Vagina (tissue), 2 donors: ENCODE data around the gene WDR37. TPM values are rescaled to one million over a fixed set of nuclear protein-coding genes. Genes with fewer than 3 reads are reported as not detected.

Experiments
- DNase-seq, 2 donors: peaks; one replicate each; pipeline ENCODE4 v3.0.0-alpha.2; 2017; ENCODE audit errors: extremely low spot score in 2 of 2
- H3K27ac ChIP-seq: fragments of 200-600 bp; sonication (generic); one replicate; pipeline ENCODE4 v1.5.1; 2019
- H3K27me3 ChIP-seq: fragments of 200-600 bp; sonication (generic); one replicate; pipeline ENCODE4 v1.5.1; 2019
- H3K36me3 ChIP-seq, 2 donors: fragments of 200-600 bp; sonication (generic); one replicate each; pipeline ENCODE4 v1.5.1; 2017 to 2019
- H3K4me1 ChIP-seq: fragments of 200-600 bp; sonication (generic); one replicate; pipeline ENCODE4 v1.5.1; 2019
- H3K4me3 ChIP-seq, 2 donors: fragments of 200-600 bp; sonication (generic); 1 replicate in 1 of 2; 2 replicates in 1 of 2; pipeline ENCODE4 v1.5.1; 2016 to 2019
- H3K9me3 ChIP-seq: fragments of 200-600 bp; sonication (generic); one replicate; pipeline ENCODE4 v1.5.1; 2019
- POLR2A ChIP-seq, 2 donors: fragments of 450-650 bp; IDR thresholded peaks; one replicate each; pipeline ENCODE4 v1.6.1; 2017; ENCODE audit warnings: antibody characterized with exemption in 2 of 2, mild to moderate bottlenecking in 2 of 2, moderate library complexity in 2 of 2
- POLR2AphosphoS5 ChIP-seq, 2 donors: sonication (generic); formaldehyde crosslinking; IDR thresholded peaks; one replicate each; pipeline ENCODE4 v1.9.0; 2017; ENCODE audit warnings: antibody characterized with exemption in 2 of 2, mild to moderate bottlenecking in 2 of 2, low read depth in 1 of 2; ENCODE audit not compliant: insufficient read depth in 1 of 2
- intact Hi-C: fragments of 100-400 bp; cut with DNase I; formaldehyde crosslinking; loops from one replicate; pipeline ENCODE4 v1.15.1; 2023
- total RNA-seq: library from RNA; depleted of rRNA; stranded (reverse); fragments of >200 nt; gene quantifications from one replicate; pipeline ENCODE4 v1.2.3, GENCODE V29; 2016
- TF ChIP-seq, protein P1 (sequence below), 3 experiments: fragments of 450-650 bp in 2 of 3; fragments of 200-600 bp in 1 of 3; sonication (generic) in 1 of 3; IDR thresholded peaks; one replicate each; pipeline ENCODE4 v1.5.1; 2017 to 2019; ENCODE audit warnings: antibody characterized with exemption in 3 of 3, mild to moderate bottlenecking in 2 of 3, moderate library complexity in 2 of 3

WDR37 gene
- total RNA-seq, 1 donor from 2014 or later = 16.9 TPM

DNA sequence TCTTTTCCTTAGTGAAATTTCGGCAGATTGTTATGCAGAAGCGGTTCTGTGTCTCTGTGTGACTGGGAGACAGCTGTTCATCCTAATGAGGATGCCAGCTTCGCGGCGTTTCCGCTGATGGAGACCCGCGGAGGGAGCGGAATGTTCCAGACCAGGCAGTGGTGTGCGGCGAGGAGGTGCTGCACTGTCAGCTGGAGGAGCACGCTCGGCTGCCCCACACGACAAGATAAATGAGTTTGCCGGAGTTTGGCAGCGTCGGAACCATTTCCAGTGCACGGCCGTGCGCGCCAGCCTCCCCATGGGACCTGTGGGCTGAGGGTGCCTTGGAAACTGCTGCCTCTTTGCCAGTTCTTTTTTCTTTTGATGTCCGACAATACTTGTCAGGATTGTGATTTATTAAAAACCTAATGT, 64.6 kb downstream of the WDR37 start:
- peaks cover 0 to 62% of the 10 kb centered on the region in 2 donors for H3K36me3 ChIP-seq

DNA sequence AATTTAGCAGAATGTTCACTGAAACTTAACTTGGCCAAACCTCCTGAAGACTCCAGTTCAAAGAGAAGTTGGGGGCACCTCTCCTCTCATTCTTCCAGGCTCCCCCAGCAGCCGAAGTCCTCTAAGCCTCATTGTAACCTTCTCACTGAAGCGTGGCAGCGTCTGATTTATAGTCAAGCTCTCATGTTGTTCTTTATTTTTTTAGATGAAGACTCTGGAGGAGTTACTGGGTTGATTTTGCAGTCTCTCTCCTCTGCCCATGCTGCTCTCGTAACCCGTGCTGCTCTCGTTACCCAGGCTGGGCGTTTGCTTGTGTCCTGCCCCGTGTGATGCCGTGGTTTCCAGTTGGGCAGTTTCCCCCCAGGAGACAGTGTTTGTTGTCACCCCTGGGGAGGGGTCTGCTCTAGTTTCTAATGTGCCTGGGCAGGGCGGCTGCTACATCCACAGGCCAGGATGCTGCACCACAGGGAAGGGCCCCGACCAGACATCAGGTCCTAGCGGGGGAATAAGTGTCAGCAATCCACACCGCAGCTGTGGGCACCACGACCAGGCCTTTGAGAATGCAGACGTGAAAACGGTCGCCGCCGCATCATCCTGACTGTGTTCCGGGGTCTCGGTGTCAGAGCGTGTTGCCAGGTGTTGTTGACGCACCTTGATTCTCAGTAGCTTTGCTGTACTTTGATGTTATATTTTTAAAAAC, 65.2 kb downstream of the WDR37 start:
- TF ChIP-seq POLR2AphosphoS5 (IDR thresholded peaks at IDR 0.05; ENCODE audit: insufficient read depth in 1 of 2, low read depth in 1 of 2) (no peak), POLR2A (IDR thresholded peaks at IDR 0.05) (no peak)
- TF ChIP-seq, protein P1, sequence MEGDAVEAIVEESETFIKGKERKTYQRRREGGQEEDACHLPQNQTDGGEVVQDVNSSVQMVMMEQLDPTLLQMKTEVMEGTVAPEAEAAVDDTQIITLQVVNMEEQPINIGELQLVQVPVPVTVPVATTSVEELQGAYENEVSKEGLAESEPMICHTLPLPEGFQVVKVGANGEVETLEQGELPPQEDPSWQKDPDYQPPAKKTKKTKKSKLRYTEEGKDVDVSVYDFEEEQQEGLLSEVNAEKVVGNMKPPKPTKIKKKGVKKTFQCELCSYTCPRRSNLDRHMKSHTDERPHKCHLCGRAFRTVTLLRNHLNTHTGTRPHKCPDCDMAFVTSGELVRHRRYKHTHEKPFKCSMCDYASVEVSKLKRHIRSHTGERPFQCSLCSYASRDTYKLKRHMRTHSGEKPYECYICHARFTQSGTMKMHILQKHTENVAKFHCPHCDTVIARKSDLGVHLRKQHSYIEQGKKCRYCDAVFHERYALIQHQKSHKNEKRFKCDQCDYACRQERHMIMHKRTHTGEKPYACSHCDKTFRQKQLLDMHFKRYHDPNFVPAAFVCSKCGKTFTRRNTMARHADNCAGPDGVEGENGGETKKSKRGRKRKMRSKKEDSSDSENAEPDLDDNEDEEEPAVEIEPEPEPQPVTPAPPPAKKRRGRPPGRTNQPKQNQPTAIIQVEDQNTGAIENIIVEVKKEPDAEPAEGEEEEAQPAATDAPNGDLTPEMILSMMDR (IDR thresholded peaks at IDR 0.05) = no peak
- H3K27ac ChIP-seq = no peak overlapping the region
- no peaks in the 10 kb centered on the region for H3K9me3 ChIP-seq
- intact Hi-C loops = no loop called here
- H3K4me3 ChIP-seq = no peak overlapping the region
- H3K4me1 ChIP-seq = no peaks in the 10 kb centered on the region
- peak; percentile 77 to 79 for DNase-seq
- peaks cover 0 to 59% of the 10 kb centered on the region in 2 donors for H3K36me3 ChIP-seq
- no peaks in the 10 kb centered on the region for H3K27me3 ChIP-seq

More for the DNA sequence above, 64.6 kb downstream of the WDR37 start:
- Histone ChIP-seq H3K27me3 (no peaks in the 10 kb centered on the region), H3K27ac (no peak overlapping the region), H3K4me1 (no peaks in the 10 kb centered on the region), H3K4me3 (no peak overlapping the region), H3K9me3 (no peaks in the 10 kb centered on the region)
- intact Hi-C loops = no loop called here
- DNase-seq = peak in 1 of 2 donors; percentile 69
- TF ChIP-seq POLR2AphosphoS5 (IDR thresholded peaks at IDR 0.05; ENCODE audit: insufficient read depth in 1 of 2, low read depth in 1 of 2) (no peak), POLR2A (IDR thresholded peaks at IDR 0.05) (no peak)
- TF ChIP-seq, protein P1 (IDR thresholded peaks at IDR 0.05) = no peak

DNA sequence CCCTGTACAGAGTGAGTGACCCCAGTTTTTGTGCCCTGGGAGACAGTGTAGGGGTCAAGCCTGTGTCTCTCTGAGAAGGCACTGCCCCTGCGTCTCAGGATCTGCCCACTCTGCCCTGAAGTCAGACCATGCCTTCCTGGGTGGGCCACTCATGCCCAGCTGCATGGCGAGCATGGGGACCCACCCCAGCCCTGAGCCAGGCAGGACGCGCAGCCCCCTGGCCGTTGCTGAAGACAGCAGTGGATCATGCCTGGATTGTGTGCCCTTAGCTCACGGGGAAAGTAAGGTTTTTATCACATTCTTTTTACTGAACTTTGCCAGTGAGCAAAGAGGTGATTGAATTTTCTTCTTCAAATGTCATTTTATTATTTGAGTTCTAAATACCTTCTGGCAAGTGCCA, 66.2 kb downstream of the WDR37 start:
- TF ChIP-seq POLR2AphosphoS5 (IDR thresholded peaks at IDR 0.05; ENCODE audit: insufficient read depth in 1 of 2, low read depth in 1 of 2) (no peak), POLR2A (IDR thresholded peaks at IDR 0.05) (no peak)
- TF ChIP-seq, protein P1 (IDR thresholded peaks at IDR 0.05) = no peak
- no peaks in the 10 kb centered on the region for H3K9me3 ChIP-seq
- peaks cover 0 to 55% of the 10 kb centered on the region in 2 donors for H3K36me3 ChIP-seq
- no peak overlapping the region for H3K27ac ChIP-seq
- DNase-seq = peak; percentile 47 to 72
- no peaks in the 10 kb centered on the region for H3K27me3 ChIP-seq
- H3K4me1 ChIP-seq = no peaks in the 10 kb centered on the region
- H3K4me3 ChIP-seq = no peak overlapping the region
- intact Hi-C loops = no loop called here

DNA sequence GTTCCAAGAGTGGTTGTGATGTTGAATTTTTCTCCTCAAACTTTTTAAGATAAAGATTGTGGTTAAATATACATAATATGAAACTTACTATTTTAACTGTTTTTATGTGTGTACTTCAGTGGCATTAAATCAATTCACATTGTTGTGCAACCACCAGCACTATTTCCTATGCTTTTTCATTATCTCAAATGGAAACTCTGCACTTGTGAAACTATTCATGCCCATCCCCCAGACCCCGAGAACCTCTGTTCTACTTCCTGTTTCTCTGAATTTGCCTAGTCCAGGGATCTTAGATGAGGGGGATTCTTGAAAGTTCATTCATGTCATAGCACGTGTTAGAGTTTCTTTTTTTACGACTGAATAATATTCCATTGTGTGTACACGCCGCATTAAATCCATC, 67.0 kb downstream of the WDR37 start:
- Histone ChIP-seq H3K36me3 (peaks cover 0 to 54% of the 10 kb centered on the region in 2 donors), H3K27ac (no peak overlapping the region), H3K27me3 (no peaks in the 10 kb centered on the region), H3K4me1 (no peaks in the 10 kb centered on the region), H3K9me3 (no peaks in the 10 kb centered on the region), H3K4me3 (no peak overlapping the region)
- TF ChIP-seq, protein P1 (IDR thresholded peaks at IDR 0.05) = no peak
- TF ChIP-seq POLR2A (IDR thresholded peaks at IDR 0.05) (no peak), POLR2AphosphoS5 (IDR thresholded peaks at IDR 0.05; ENCODE audit: insufficient read depth in 1 of 2, low read depth in 1 of 2) (no peak)
- intact Hi-C loops = no loop called here
- DNase-seq = no peak

DNA sequence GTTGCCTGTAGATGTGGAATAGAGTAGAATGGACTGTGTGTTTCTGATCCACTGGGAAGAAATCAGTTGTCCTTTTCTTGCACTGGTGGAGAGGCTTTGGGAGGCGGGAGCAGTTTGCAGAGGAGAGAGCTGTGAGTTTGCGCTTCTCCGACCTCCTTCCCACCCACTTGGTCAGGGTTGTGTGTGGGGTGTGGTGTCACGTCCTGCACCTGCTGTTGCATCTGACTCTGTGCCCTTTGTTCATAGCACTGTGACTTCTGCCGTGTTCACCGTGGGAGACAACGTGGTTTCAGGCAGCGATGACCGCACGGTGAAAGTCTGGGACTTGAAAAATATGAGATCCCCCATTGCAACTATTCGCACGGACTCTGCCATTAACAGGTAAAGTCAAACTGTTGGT, 67.8 kb downstream of the WDR37 start:
- Histone ChIP-seq H3K36me3 (peaks cover 0 to 52% of the 10 kb centered on the region in 2 donors), H3K9me3 (no peaks in the 10 kb centered on the region), H3K27me3 (no peaks in the 10 kb centered on the region), H3K4me3 (no peak overlapping the region), H3K4me1 (no peaks in the 10 kb centered on the region), H3K27ac (no peak overlapping the region)
- peak; percentile 67 to 72 for DNase-seq
- intact Hi-C loops = no loop called here
- TF ChIP-seq POLR2A (IDR thresholded peaks at IDR 0.05) = no peak
- TF ChIP-seq POLR2AphosphoS5 (IDR thresholded peaks at IDR 0.05; ENCODE audit: insufficient read depth in 1 of 2, low read depth in 1 of 2) = no peak
- TF ChIP-seq, protein P1 (IDR thresholded peaks at IDR 0.05) = no peak
